Measurements from ENCODE around the gene AVEN. TPM values are rescaled to one million over a fixed set of nuclear protein-coding genes. Genes with fewer than 3 reads are reported as not detected.

AVEN gene
- total and polyA plus RNA-seq, 2 donors (not counting 3 experiments of a cell fraction or from before 2014, with no cell fraction given), result 7.7 to 23.3 TPM

DNA sequence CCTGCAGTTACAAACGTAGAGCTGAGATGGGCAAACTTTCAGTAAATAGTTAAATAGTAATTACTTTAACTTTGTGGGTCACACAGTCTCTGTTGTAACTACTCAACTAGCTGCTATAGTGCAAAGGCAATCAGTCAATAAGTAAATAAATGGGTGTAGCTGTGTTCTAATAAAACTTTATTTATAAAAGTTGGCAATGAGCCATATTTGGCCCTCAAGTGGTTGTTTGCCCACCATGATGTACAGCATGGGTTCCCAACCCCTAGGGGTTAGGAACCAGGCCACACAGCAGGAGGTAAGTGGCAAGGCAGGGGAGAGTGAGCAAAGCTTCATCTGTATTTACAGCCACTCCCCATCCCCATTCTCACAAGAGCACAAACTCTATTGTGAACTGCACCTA is 115.6 kb downstream of the AVEN start:
- H3K9ac ChIP-seq (replicated peaks; ENCODE audit: extremely low read depth, insufficient read depth, low read length), result no peak overlapping the region
- no peak for FAIRE-seq
- H3K36me3 ChIP-seq (ENCODE audit: control insufficient read depth in 2 of 2, extremely low read depth in 1 of 2, insufficient read depth in 2 of 2, low read length in 2 of 2), result no peaks in the 10 kb centered on the region
- no peak overlapping the region for H3K27ac ChIP-seq (ENCODE audit: insufficient read depth, low read depth, low read length)
- no peak for DNase-seq (ENCODE audit: low read depth, low spot score)
- POLR2A ChIA-PET, result no interaction called here
- H3K79me2 ChIP-seq (ENCODE audit: control insufficient read depth, insufficient read depth, low read length), result no peaks in the 10 kb centered on the region
- no peak overlapping the region for H2AFZ ChIP-seq (ENCODE audit: low read depth, low read length)
- H3K9me3 ChIP-seq (replicated peaks; ENCODE audit: control insufficient read depth, insufficient read depth, low read length), result no peaks in the 10 kb centered on the region
- CTCF ChIA-PET, result interaction anchor here (1.1 to 1.3 kb wide), 2 partner anchors 70 to 186 kb away, joined by 3 to 5 read pairs; no protein-coding TSS in a partner anchor
- peaks cover 2% of the 10 kb centered on the region for H4K20me1 ChIP-seq (replicated peaks; ENCODE audit: control insufficient read depth, extremely low read depth, insufficient read depth, low read length)
- dilution Hi-C loops (cut with MboI; ENCODE audit: extremely low pct_ligation_motif_present, low sequenced_read_pairs), result no loop called here
- H3K4me3 ChIP-seq (replicated peaks in 1 of 3; ENCODE audit: insufficient read depth in 1 of 3, low read depth in 1 of 3, low read length in 3 of 3), result no peak overlapping the region
- no peak for TF ChIP-seq MYC (IDR thresholded peaks at IDR 0.05; ENCODE audit: low read depth, low read length)
- no peak for TF ChIP-seq FOS (IDR thresholded peaks at IDR 0.05; ENCODE audit: borderline replicate concordance, insufficient read depth, low read length)
- no peak for TF ChIP-seq POLR2A (IDR thresholded peaks at IDR 0.05; ENCODE audit: low read depth, low read length)
- no peak for TF ChIP-seq EZH2 (IDR thresholded peaks at IDR 0.05; ENCODE audit: borderline replicate concordance, low read depth, low read length, severe bottlenecking)
- TF ChIP-seq, protein P1, sequence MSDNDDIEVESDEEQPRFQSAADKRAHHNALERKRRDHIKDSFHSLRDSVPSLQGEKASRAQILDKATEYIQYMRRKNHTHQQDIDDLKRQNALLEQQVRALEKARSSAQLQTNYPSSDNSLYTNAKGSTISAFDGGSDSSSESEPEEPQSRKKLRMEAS (IDR thresholded peaks at IDR 0.05; ENCODE audit: insufficient read depth, insufficient read length), result no peak
- TF ChIP-seq POLR2AphosphoS5 (IDR thresholded peaks at IDR 0.05; ENCODE audit: insufficient read depth, low read depth, low read length), result no peak
- TF ChIP-seq JUN (IDR thresholded peaks at IDR 0.05; ENCODE audit: borderline replicate concordance, insufficient read depth, insufficient read length, low read depth), result no peak
- no peak for TF ChIP-seq GATA2 (IDR thresholded peaks at IDR 0.05; ENCODE audit: insufficient read depth, insufficient read length, low read depth, low read length)
- TF ChIP-seq, protein P2, sequence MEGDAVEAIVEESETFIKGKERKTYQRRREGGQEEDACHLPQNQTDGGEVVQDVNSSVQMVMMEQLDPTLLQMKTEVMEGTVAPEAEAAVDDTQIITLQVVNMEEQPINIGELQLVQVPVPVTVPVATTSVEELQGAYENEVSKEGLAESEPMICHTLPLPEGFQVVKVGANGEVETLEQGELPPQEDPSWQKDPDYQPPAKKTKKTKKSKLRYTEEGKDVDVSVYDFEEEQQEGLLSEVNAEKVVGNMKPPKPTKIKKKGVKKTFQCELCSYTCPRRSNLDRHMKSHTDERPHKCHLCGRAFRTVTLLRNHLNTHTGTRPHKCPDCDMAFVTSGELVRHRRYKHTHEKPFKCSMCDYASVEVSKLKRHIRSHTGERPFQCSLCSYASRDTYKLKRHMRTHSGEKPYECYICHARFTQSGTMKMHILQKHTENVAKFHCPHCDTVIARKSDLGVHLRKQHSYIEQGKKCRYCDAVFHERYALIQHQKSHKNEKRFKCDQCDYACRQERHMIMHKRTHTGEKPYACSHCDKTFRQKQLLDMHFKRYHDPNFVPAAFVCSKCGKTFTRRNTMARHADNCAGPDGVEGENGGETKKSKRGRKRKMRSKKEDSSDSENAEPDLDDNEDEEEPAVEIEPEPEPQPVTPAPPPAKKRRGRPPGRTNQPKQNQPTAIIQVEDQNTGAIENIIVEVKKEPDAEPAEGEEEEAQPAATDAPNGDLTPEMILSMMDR (IDR thresholded peaks at IDR 0.05; ENCODE audit: extremely low read depth in 1 of 2, insufficient read depth in 1 of 2, low read depth in 1 of 2, low read length in 2 of 2), result no peak
- no peak overlapping the region for H3K4me2 ChIP-seq (ENCODE audit: insufficient read depth, low read length)
- no peaks in the 10 kb centered on the region for H3K4me1 ChIP-seq (ENCODE audit: control insufficient read depth, extremely low read depth, insufficient read depth, low read length)
- no TSS peak for BruUV-seq (replicated peaks)
- no peaks in the 10 kb centered on the region for H3K9me1 ChIP-seq (replicated peaks; ENCODE audit: control insufficient read depth, extremely low read depth, insufficient read depth, low read length)
- no peaks in the 10 kb centered on the region for H3K27me3 ChIP-seq (ENCODE audit: control insufficient read depth in 2 of 2, insufficient read depth in 2 of 2, low read length in 2 of 2)
- intact Hi-C loops (cut with micrococcal nuclease), result no loop called here

All from endothelial cell of umbilical vein (primary cell).